A549 (cell line): ENCODE measurements around the gene ULK4. TPM values are rescaled to one million over a fixed set of nuclear protein-coding genes. Genes with fewer than 3 reads are reported as not detected.

ENCODE experiments used
- ATAC-seq, 2 experiments: fragments of 200-7000 bp in 1 of 2; fragments of >200 bp in 1 of 2; cut with Nextera tagmentation in 1 of 2; cut with Tn5 transposase in 1 of 2; 3 replicates each; pipeline versions ENCODE4 v1.8.0 to v1.9.1; 2018 to 2020; ENCODE audit warnings: mild to moderate bottlenecking in 1 of 2, moderate library complexity in 1 of 2
- CTCF ChIA-PET: fragments of 300-600 bp; sonication (Branson Sonifier 250); formaldehyde crosslinking; extraction: SDS; loops from one replicate; lab custom pipeline; 2021; ENCODE audit warnings: antibody characterized with exemption, inconsistent platforms; lab: Yijun Ruan, JAX
- POLR2A ChIA-PET: fragments of 350-600 bp; formaldehyde crosslinking; extraction: SDS; loops from one replicate; lab custom pipeline; 2021; ENCODE audit warnings: antibody characterized with exemption, inconsistent platforms; lab: Yijun Ruan, JAX
- DNase-seq, 2 experiments: peaks; one replicate each; pipeline versions ENCODE4 v3.0.0 to v3.0.0-alpha.2; 2011 to 2016; ENCODE audit warnings: low read depth in 1 of 2, low spot score in 1 of 2
- FAIRE-seq: peaks from 2 replicates; lab custom pipeline; 2011; peaks lifted over from hg19 to GRCh38; lab: Jason Lieb, UNC
- H3K27ac ChIP-seq, 2 experiments: fragments of >200 bp; sonication (Bioruptor Twin); formaldehyde crosslinking; 3 replicates each; pipeline ENCODE4 v1.5.1; 2016 to 2017
- H3K4me1 ChIP-seq: fragments of >200 bp; sonication (Bioruptor Twin); formaldehyde crosslinking; 3 replicates; pipeline ENCODE4 v1.6.1; 2016
- H3K4me2 ChIP-seq: fragments of >200 bp; sonication (Bioruptor Twin); formaldehyde crosslinking; 3 replicates; pipeline ENCODE4 v1.6.1; 2016
- H3K4me3 ChIP-seq: fragments of >200 bp; sonication (Bioruptor Twin); formaldehyde crosslinking; 3 replicates; pipeline ENCODE4 v1.5.1; 2016
- H3K9me3 ChIP-seq: fragments of >200 bp; sonication (Bioruptor Twin); formaldehyde crosslinking; 3 replicates; pipeline ENCODE4 v1.6.1; 2016
- BHLHE40 ChIP-seq: IDR thresholded peaks from 2 replicates; pipeline ENCODE4 v1.6.1; 2012; ENCODE audit warnings: low read depth, low read length, inconsistent platforms
- E2F6 ChIP-seq: IDR thresholded peaks from 2 replicates; pipeline ENCODE4 v1.6.1; 2012; ENCODE audit warnings: low read depth, borderline replicate concordance
- EHMT2 ChIP-seq: fragments of 200-600 bp; sonication (generic); IDR thresholded peaks from 2 replicates; pipeline ENCODE4 v1.6.1; 2016; ENCODE audit warnings: antibody characterized with exemption, low read depth, mild to moderate bottlenecking, moderate library complexity
- ELK1 ChIP-seq: fragments of 150-350 bp; IDR thresholded peaks from 2 replicates; pipeline ENCODE4 v1.6.1; 2014; ENCODE audit warnings: low read depth, mild to moderate bottlenecking, low read length
- EP300 ChIP-seq, 2 experiments: fragments of >200 bp; sonication (Bioruptor Twin); formaldehyde crosslinking; IDR thresholded peaks; 2 replicates in 1 of 2; 3 replicates in 1 of 2; pipeline ENCODE4 v1.6.1; 2016 to 2017
- ESRRA ChIP-seq: fragments of 150-350 bp; IDR thresholded peaks from 2 replicates; pipeline ENCODE4 v1.6.1; 2014; ENCODE audit warnings: mild to moderate bottlenecking, low read length, borderline replicate concordance
- FOXS1 ChIP-seq: fragments of 250-450 bp; sonication (Bioruptor Pico); IDR thresholded peaks from 2 replicates; pipeline ENCODE4 v1.5.0; 2020; ENCODE audit warnings: mild to moderate bottlenecking, moderate library complexity
- HOXA7 ChIP-seq: fragments of 250-450 bp; sonication (Bioruptor Pico); IDR thresholded peaks from 2 replicates; pipeline ENCODE4 v1.5.0; 2020; ENCODE audit warnings: mild to moderate bottlenecking, moderate library complexity
- HOXB5 ChIP-seq: fragments of 250-450 bp; sonication (Bioruptor Pico); IDR thresholded peaks from 2 replicates; pipeline ENCODE4 v1.5.0; 2020; ENCODE audit warnings: mild to moderate bottlenecking, moderate library complexity
- JUNB ChIP-seq: fragments of >200 bp; sonication (Bioruptor Twin); formaldehyde crosslinking; IDR thresholded peaks from 2 replicates; pipeline ENCODE4 v1.6.1; 2016
- KDM5A ChIP-seq: fragments of 200-600 bp; sonication (generic); IDR thresholded peaks from 2 replicates; pipeline ENCODE4 v1.6.1; 2016; ENCODE audit warnings: antibody characterized with exemption, mild to moderate bottlenecking
- MAZ ChIP-seq: fragments of 150-350 bp; IDR thresholded peaks from 2 replicates; pipeline ENCODE4 v1.6.1; 2014; ENCODE audit warnings: antibody characterized with exemption, low read depth, low read length, borderline replicate concordance
- MYC ChIP-seq: IDR thresholded peaks from 2 replicates; pipeline ENCODE4 v1.6.1; 2012; ENCODE audit warnings: mild to moderate bottlenecking, inconsistent platforms, low read length, improper control_type of control experiment, borderline replicate concordance
- RARB ChIP-seq: fragments of 250-450 bp; sonication (Bioruptor Pico); IDR thresholded peaks from 2 replicates; pipeline ENCODE4 v1.8.0; 2021; ENCODE audit warnings: mild to moderate bottlenecking, moderate library complexity
- RFX5 ChIP-seq: fragments of 450-650 bp; IDR thresholded peaks from 2 replicates; pipeline ENCODE4 v1.7.1; 2014; ENCODE audit warnings: antibody characterized with exemption, mild to moderate bottlenecking, moderate library complexity
- TFCP2L1 ChIP-seq: fragments of 250-450 bp; sonication (Bioruptor Pico); IDR thresholded peaks from 2 replicates; pipeline ENCODE4 v1.5.0; 2021; ENCODE audit warnings: mild to moderate bottlenecking
- USF2 ChIP-seq: fragments of 450-650 bp; IDR thresholded peaks from 2 replicates; pipeline ENCODE4 v1.6.1; 2014; ENCODE audit warnings: antibody characterized with exemption
- ZFP36 ChIP-seq: fragments of 450-650 bp; IDR thresholded peaks from 2 replicates; pipeline ENCODE4 v1.6.1; 2014; ENCODE audit warnings: borderline replicate concordance; ENCODE audit not compliant: partially characterized antibody
- ZSCAN20 ChIP-seq: fragments of 250-450 bp; sonication (Bioruptor Pico); IDR thresholded peaks from 2 replicates; pipeline ENCODE4 v1.8.0; 2022; ENCODE audit warnings: mild to moderate bottlenecking, moderate library complexity
- WGBS: methylation state at CpG from one replicate; pipeline ENCODE4 v1.1.6; 2017; ENCODE audit errors: missing lambda C conversion rate; 5-methylcytosine and 5-hydroxymethylcytosine counted together
- polyA plus RNA-seq, 4 experiments: library from polyadenylated mRNA; depleted of rRNA in 3 of 4; stranded (reverse); fragments of >200 nt; fragmentation: RNase III in 1 of 4; extraction: RNeasy Plus Mini Kit Qiagen cat#74134 plus additional on column Dnase treatment in 1 of 4; gene quantifications; 2 replicates in 3 of 4; 3 replicates in 1 of 4; pipeline ENCODE4 v1.2.3, GENCODE V29; 2011 to 2017
- TF ChIP-seq, protein P1 (sequence below): fragments of 250-450 bp; sonication (Bioruptor Pico); IDR thresholded peaks from 2 replicates; pipeline ENCODE4 v1.5.0; 2021; ENCODE audit warnings: mild to moderate bottlenecking, moderate library complexity, borderline replicate concordance
- TF ChIP-seq, protein P2 (sequence below): fragments of 250-450 bp; sonication (Bioruptor Pico); IDR thresholded peaks from 2 replicates; pipeline ENCODE4 v1.5.0; 2020; ENCODE audit warnings: low read depth, mild to moderate bottlenecking, moderate library complexity
- TF ChIP-seq, protein P3 (sequence below): IDR thresholded peaks from 2 replicates; pipeline ENCODE4 v1.6.1; 2012
- TF ChIP-seq, protein P4 (sequence below): fragments of >200 bp; sonication (Bioruptor Twin); formaldehyde crosslinking; IDR thresholded peaks from 2 replicates; pipeline ENCODE4 v1.6.1; 2016

The ULK4 gene
- polyA plus RNA-seq, 2 of the 4 experiments (the other 2 are of a cell fraction), result 4.9 to 7.7 TPM

- WGBS, result 47% methylated on average over 2 of the region's 2 CpGs
- Histone ChIP-seq H3K27ac (no peak overlapping the region), H3K4me1 (no peaks in the 10 kb centered on the region), H3K4me3 (no peak overlapping the region), H3K4me2 (no peak overlapping the region), H3K9me3 (no peaks in the 10 kb centered on the region)
- ChIA-PET CTCF (no interaction called here), POLR2A (no interaction called here)
- ATAC-seq (no peak), FAIRE-seq (no peak), DNase-seq (no peak)
- TF ChIP-seq EHMT2 (no peak), ESRRA (no peak), FOXS1 (CRISPR knock-in tag) (no peak), JUNB (no peak), MYC (no peak), E2F6 (no peak)
Observed at GRCh38 chr3:41462103-41462691, 499.7 kb downstream of the ULK4 start.

DNA sequence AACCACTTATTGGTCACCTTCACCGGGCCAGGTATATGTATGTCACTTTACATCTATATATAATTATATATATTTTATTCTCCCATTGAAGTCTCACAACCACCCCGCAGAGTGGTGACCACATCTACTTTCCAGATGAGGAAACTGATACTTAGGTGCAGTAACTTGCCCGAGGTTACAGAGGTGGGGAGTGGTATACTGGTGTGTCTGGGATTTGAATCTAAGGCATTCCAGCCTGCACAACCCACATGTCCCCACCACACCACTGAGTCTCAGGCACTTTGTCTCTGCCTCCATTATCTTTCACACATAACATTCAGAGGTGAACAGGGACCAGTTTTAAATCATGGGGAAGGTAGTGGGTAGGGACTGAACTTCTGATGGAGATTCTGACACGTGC, 501.2 kb downstream of the ULK4 start:
- no peaks in the 10 kb centered on the region for H3K9me3 ChIP-seq
- no peak for DNase-seq
- H3K27ac ChIP-seq, result no peak overlapping the region
- no peaks in the 10 kb centered on the region for H3K4me1 ChIP-seq
- no peak for TF ChIP-seq USF2
- TF ChIP-seq MAZ, result no peak
- no peak for TF ChIP-seq HOXB5 (CRISPR knock-in tag)
- TF ChIP-seq ZFP36, result no peak
- no peak for TF ChIP-seq TFCP2L1 (CRISPR knock-in tag)
- no peak for TF ChIP-seq ELK1
- TF ChIP-seq, protein P1, sequence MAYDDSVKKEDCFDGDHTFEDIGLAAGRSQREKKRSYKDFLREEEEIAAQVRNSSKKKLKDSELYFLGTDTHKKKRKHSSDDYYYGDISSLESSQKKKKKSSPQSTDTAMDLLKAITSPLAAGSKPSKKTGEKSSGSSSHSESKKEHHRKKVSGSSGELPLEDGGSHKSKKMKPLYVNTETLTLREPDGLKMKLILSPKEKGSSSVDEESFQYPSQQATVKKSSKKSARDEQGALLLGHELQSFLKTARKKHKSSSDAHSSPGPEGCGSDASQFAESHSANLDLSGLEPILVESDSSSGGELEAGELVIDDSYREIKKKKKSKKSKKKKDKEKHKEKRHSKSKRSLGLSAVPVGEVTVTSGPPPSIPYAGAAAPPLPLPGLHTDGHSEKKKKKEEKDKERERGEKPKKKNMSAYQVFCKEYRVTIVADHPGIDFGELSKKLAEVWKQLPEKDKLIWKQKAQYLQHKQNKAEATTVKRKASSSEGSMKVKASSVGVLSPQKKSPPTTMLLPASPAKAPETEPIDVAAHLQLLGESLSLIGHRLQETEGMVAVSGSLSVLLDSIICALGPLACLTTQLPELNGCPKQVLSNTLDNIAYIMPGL (CRISPR knock-in tag), result no peak
- TF ChIP-seq KDM5A, result no peak
- no peak for TF ChIP-seq HOXA7 (CRISPR knock-in tag)
- TF ChIP-seq, protein P2, sequence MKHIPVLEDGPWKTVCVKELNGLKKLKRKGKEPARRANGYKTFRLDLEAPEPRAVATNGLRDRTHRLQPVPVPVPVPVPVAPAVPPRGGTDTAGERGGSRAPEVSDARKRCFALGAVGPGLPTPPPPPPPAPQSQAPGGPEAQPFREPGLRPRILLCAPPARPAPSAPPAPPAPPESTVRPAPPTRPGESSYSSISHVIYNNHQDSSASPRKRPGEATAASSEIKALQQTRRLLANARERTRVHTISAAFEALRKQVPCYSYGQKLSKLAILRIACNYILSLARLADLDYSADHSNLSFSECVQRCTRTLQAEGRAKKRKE (CRISPR knock-in tag), result no peak
- TF ChIP-seq, protein P3, sequence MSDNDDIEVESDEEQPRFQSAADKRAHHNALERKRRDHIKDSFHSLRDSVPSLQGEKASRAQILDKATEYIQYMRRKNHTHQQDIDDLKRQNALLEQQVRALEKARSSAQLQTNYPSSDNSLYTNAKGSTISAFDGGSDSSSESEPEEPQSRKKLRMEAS, result no peak
- TF ChIP-seq RFX5, result no peak
- no peak for TF ChIP-seq EP300 (IDR thresholded peaks at IDR 0.05)
- TF ChIP-seq RARB (CRISPR knock-in tag), result no peak
- no peak for TF ChIP-seq EHMT2
- no peak for TF ChIP-seq JUNB
- TF ChIP-seq BHLHE40, result no peak
- TF ChIP-seq, protein P4, sequence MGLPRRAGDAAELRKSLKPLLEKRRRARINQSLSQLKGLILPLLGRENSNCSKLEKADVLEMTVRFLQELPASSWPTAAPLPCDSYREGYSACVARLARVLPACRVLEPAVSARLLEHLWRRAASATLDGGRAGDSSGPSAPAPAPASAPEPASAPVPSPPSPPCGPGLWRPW, result no peak
- no peak for TF ChIP-seq ZSCAN20 (CRISPR knock-in tag)
- TF ChIP-seq, all 56 proteins: peak for 0
- ChIA-PET POLR2A (no interaction called here), CTCF (no interaction called here)
- no peak overlapping the region for H3K4me3 ChIP-seq
- FAIRE-seq (no peak), ATAC-seq (no peak)
- no peak overlapping the region for H3K4me2 ChIP-seq
- WGBS, result 61% methylated on average over 4 of the region's 4 CpGs
